K562 (cell line): ENCODE results near the gene LAMTOR4. TPM values are rescaled to one million over a fixed set of nuclear protein-coding genes. Genes with fewer than 3 reads are reported as not detected.
A peak's percentile ranks its signal among the peaks of the same experiment; 100 is the strongest.

Experiments used
- CBFA2T2 ChIP-seq: fragments of 450-650 bp; conservative IDR thresholded peaks from 2 replicates; pipeline ENCODE4 v1.6.1; 2017; ENCODE audit warnings: mild to moderate bottlenecking
- CREB1 ChIP-seq, 2 experiments: sonication (generic) in 1 of 2; formaldehyde crosslinking in 1 of 2; IDR thresholded peaks; 2 replicates each; pipeline versions ENCODE4 v1.6.1 to v1.8.0; 2012 to 2022; ENCODE audit warnings: inconsistent platforms in 1 of 2, mild to moderate bottlenecking in 1 of 2, missing genetic modification reagents in 1 of 2, moderate library complexity in 1 of 2
- FOXJ2 ChIP-seq: fragments of 200-800 bp; sonication (Bioruptor generic); IDR thresholded peaks from 2 replicates; pipeline ENCODE4 v1.6.1; 2016; ENCODE audit warnings: missing genetic modification characterization, missing compliant biosample characterization
- HMGN3 ChIP-seq: IDR thresholded peaks from 2 replicates; pipeline ENCODE4 v1.6.1; 2011; ENCODE audit warnings: borderline replicate concordance, low read depth, mild to moderate bottlenecking, mixed read lengths, low read length; ENCODE audit not compliant: insufficient read length; ENCODE audit errors: extremely low read depth
- HNRNPL ChIP-seq: fragments of 200-400 bp; formaldehyde crosslinking; IDR thresholded peaks from 2 replicates; pipeline ENCODE4 v1.6.1; 2017; ENCODE audit warnings: low read depth, mild to moderate bottlenecking, low read length
- HNRNPLL ChIP-seq: fragments of 200-400 bp; formaldehyde crosslinking; IDR thresholded peaks from 2 replicates; pipeline ENCODE4 v1.6.1; 2017; ENCODE audit warnings: low read length, low read depth, mild to moderate bottlenecking; ENCODE audit not compliant: poor library complexity, severe bottlenecking
- KAT8 ChIP-seq: fragments of 450-650 bp; IDR thresholded peaks from 2 replicates; pipeline ENCODE4 v1.6.1; 2016; ENCODE audit warnings: low read depth, mild to moderate bottlenecking
- MITF ChIP-seq: IDR thresholded peaks from 2 replicates; pipeline ENCODE4 v1.6.1; 2014; ENCODE audit warnings: antibody characterized with exemption
- NR0B1 ChIP-seq: fragments of 450-650 bp; IDR thresholded peaks from one replicate; pipeline ENCODE4 v1.6.1; 2018; ENCODE audit warnings: mild to moderate bottlenecking, moderate library complexity; ENCODE audit not compliant: partially characterized antibody
- NR2C1 ChIP-seq, 2 experiments: fragments of 450-650 bp; IDR thresholded peaks; 2 replicates each; pipeline ENCODE4 v1.6.1; 2017; ENCODE audit warnings: mild to moderate bottlenecking in 2 of 2, antibody characterized with exemption in 1 of 2, inconsistent platforms in 1 of 2, missing compliant biosample characterization in 1 of 2, missing genetic modification characterization in 1 of 2
- NR2F6 ChIP-seq: fragments of 450-650 bp; formaldehyde crosslinking; IDR thresholded peaks from 2 replicates; pipeline ENCODE4 v1.4.0; 2020; ENCODE audit warnings: mild to moderate bottlenecking
- PKNOX1 ChIP-seq: fragments of 450-650 bp; IDR thresholded peaks from 2 replicates; pipeline ENCODE4 v1.6.1; 2016
- PTTG1 ChIP-seq: fragments of 450-650 bp; IDR thresholded peaks from 2 replicates; pipeline ENCODE4 v1.6.1; 2016; ENCODE audit warnings: low read depth, mild to moderate bottlenecking, missing genetic modification characterization, missing compliant biosample characterization
- RAD21 ChIP-seq, 2 experiments: fragments of 250-450 bp in 1 of 2; fragments of 450-650 bp in 1 of 2; sonication (Bioruptor Pico) in 1 of 2; formaldehyde crosslinking in 1 of 2; IDR thresholded peaks in 1 of 2; conservative IDR thresholded peaks in 1 of 2; 2 replicates each; pipeline versions ENCODE4 v1.4.0 to v1.8.0; 2020 to 2022; ENCODE audit warnings: mild to moderate bottlenecking in 2 of 2, moderate library complexity in 1 of 2
- RBM15 ChIP-seq: fragments of 200-400 bp; formaldehyde crosslinking; IDR thresholded peaks from 2 replicates; pipeline ENCODE4 v1.6.1; 2018; ENCODE audit warnings: mild to moderate bottlenecking, low read length, moderate library complexity; ENCODE audit not compliant: insufficient read depth
- SRSF9 ChIP-seq: fragments of 200-400 bp; formaldehyde crosslinking; IDR thresholded peaks from 2 replicates; pipeline ENCODE4 v1.6.1; 2017; ENCODE audit warnings: low read depth, low read length, borderline replicate concordance
- VEZF1 ChIP-seq: fragments of 200-800 bp; sonication (Bioruptor generic); IDR thresholded peaks from 2 replicates; pipeline ENCODE4 v1.6.1; 2017; ENCODE audit warnings: missing genetic modification characterization, missing compliant biosample characterization
- XRCC3 ChIP-seq: fragments of 450-650 bp; IDR thresholded peaks from 2 replicates; pipeline ENCODE4 v1.6.1; 2017; ENCODE audit warnings: mild to moderate bottlenecking, moderate library complexity
- YBX1 ChIP-seq: fragments of 450-650 bp; IDR thresholded peaks from 2 replicates; pipeline ENCODE4 v1.7.1; 2016; ENCODE audit warnings: mild to moderate bottlenecking
- ZFP1 ChIP-seq: fragments of 450-650 bp; formaldehyde crosslinking; IDR thresholded peaks from 2 replicates; pipeline ENCODE4 v1.4.0; 2020; ENCODE audit warnings: mild to moderate bottlenecking, mixed read lengths
- polyA plus RNA-seq, 8 experiments: library from polyadenylated mRNA; depleted of rRNA in 4 of 8; stranded (reverse) in 5 of 8; unstranded in 3 of 8; fragments of >200 nt; fragmentation: Nextera tagmentation in 2 of 8; fragmentation: Illumina TruSeq in 1 of 8; extraction: Ambion mirVana in 2 of 8; extraction: Trizol in 1 of 8; gene quantifications; 2 replicates each; pipeline versions ENCODE4 v1.2.1 to v1.2.3, GENCODE V29; 2011 to 2014; ENCODE audit warnings: inconsistent platforms in 1 of 8, missing spikeins in 1 of 8
- total RNA-seq, 7 experiments: library from RNA; depleted of rRNA in 6 of 7; stranded (reverse); fragments of >200 nt in 6 of 7; fragmentation: Illumina TruSeq in 2 of 7; extraction: Trizol in 2 of 7; gene quantifications; 2 replicates each; pipeline versions ENCODE4 v1.2.1 to v1.2.3, GENCODE V29; 2011 to 2021; ENCODE audit warnings: low replicate concordance in 1 of 7

Gene LAMTOR4
- total and polyA plus RNA-seq, 9 of the 15 experiments (the other 6 are each of a cell fraction or from before 2014, with no cell fraction given): 79.6 to 314 (median 195) TPM

GRCh38 chr7:100157334-100158228, 8.9 kb downstream of the LAMTOR4 start (continued):
- TF ChIP-seq HNRNPLL (peak; percentile 16), PKNOX1 (peak; percentile 73), MITF (no peak), VEZF1 (CRISPR knock-in tag) (peak; percentile 66), HMGN3 (peak; percentile 81), NR2F6 (CRISPR knock-in tag) (no peak), XRCC3 (no peak), CREB1 (IDR thresholded peaks at IDR 0.05) (no peak), CREB1 (CRISPR knock-in tag; IDR thresholded peaks at IDR 0.05) (0 out of 2 replicates have a peak, but pooled peaks have one; percentile 20), CBFA2T2 (peak; percentile 55), HNRNPL (no peak), FOXJ2 (tag) (no peak), PTTG1 (tag) (no peak), RAD21 (CRISPR knock-in tag; conservative IDR thresholded peaks at IDR 0.05 in 1 of 2, IDR thresholded peaks at IDR 0.05 in 1 of 2) (peak; percentile 8 to 40; a peak in 2 of 4 replicates), KAT8 (no peak), NR2C1 (IDR thresholded peaks at IDR 0.05) (0 out of 2 replicates have a peak, but pooled peaks have one; percentile 33), NR2C1 (tag; IDR thresholded peaks at IDR 0.05) (peak; percentile 61; the same call in 1 of the 2 replicates), NR0B1 (no peak), RBM15 (no peak), YBX1 (no peak), SRSF9 (no peak), ZFP1 (no peak)
